Measurements from ENCODE around the gene AKR1C2.
"Not testable (repeated sequence)": the region's sequence is repeated elsewhere in the genome, so short reads cannot be mapped to it uniquely, and the experiment has no call there.

Gene AKR1C2

DNA sequence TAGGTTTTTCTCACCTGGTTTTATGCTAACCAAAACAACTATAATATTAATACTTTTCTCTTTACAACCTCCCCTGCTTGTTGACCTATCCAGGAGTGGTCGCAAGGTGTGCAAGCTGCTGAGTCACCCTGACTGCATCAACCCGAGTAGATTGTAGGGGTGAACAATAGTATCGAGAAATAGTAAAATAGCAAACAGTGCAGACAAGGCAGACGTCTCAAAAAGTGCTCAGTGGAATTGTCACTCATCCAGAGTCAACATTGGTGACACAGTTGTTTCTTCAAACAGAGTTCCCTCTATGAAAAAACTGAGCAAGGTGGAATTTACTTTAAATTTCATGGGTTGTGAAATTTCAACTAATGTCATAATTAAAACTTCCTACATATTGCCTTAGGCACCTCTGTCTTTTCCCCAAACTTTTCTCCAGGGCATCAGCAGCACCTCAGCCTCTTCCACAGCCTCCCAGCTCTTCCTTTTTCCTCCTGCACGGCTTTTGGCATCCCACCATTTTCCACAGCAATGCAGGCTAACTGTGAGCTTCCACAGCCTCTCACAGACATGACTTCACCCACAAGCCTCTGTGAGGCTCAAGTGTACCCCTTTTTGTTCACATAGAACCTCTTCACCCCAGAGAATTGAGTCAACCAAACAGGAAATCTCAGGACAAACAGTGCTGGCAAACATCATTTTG lies 46.6 kb downstream of the AKR1C2 start:
- H3K27ac ChIP-seq (ENCODE audit: insufficient read depth in 1 of 2, low read depth in 1 of 2, low read length in 2 of 2, poor library complexity in 1 of 2, severe bottlenecking in 2 of 2); H3K27me3 ChIP-seq (replicated peaks in 2 of 5; ENCODE audit: control insufficient read depth in 4 of 5, insufficient read depth in 5 of 5, low read length in 4 of 5); H3K36me3 ChIP-seq (ENCODE audit: control insufficient read depth in 4 of 4, insufficient read depth in 4 of 4, low read length in 3 of 4); CTCF ChIA-PET; H3K9me3 ChIP-seq (ENCODE audit: control extremely low read depth in 1 of 5, control insufficient read depth in 4 of 5, insufficient read depth in 2 of 5, low read depth in 1 of 5, low read length in 4 of 5); H3K4me3 ChIP-seq (ENCODE audit: control insufficient read depth in 1 of 7, extremely low read depth in 1 of 7, insufficient read depth in 4 of 7, low read depth in 2 of 7, low read length in 6 of 7); H3K4me1 ChIP-seq (ENCODE audit: control extremely low read depth in 1 of 4, control insufficient read depth in 4 of 4, insufficient read depth in 4 of 4, low read length in 3 of 4); POLR2A ChIA-PET; DNase-seq: not testable (repeated sequence)
- WGBS (ENCODE audit: insufficient coverage) = 100% methylated on average over 1 of the region's 5 CpGs

DNA sequence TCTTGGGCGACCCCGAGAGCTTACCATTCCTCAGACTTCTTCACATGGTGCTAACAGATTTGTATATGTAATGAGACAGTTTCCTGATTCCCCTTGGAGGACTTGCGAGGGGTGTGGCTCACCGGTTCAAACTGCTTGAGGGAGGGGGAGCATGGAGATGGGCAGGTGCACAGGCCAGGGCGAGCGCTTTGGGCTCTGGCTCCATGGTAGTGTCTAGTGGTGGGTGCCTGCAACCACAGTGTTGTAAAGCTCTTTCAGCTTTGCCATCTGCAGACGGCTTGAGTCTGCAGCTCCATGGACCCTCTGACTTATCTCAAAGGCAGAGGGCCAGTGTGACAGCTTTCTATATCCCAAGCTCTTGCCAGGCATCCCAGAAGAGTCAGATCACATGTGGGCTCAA lies 47.6 kb downstream of the AKR1C2 start:
- CTCF ChIA-PET = not testable (repeated sequence)
- no CpG with 5 or more reads among the region's 7 CpGs for WGBS (ENCODE audit: insufficient coverage)

DNA sequence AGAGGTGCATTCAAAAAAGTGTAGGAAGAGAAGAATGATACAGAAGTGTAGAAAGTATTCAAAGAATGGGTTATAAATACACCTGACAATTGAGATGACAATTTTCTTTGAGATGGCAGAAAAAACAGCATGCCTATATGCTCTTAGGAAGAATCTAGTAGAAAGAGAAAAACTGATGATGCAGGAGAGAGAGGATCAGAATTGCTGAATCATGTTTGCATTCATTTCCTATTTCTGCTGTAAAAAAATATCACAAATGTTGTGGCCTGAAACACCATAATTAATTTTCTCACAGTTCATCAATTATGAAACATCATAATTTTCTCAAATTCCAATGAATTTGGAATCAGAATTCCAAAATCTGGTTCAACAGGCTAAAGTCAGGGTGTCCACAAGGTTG lies 50.3 kb downstream of the AKR1C2 start:
- Histone ChIP-seq H3K4me1 (ENCODE audit: control extremely low read depth in 1 of 4, control insufficient read depth in 4 of 4, insufficient read depth in 4 of 4, low read length in 3 of 4) (peaks cover 0 to 5% (median under 1%) of the 10 kb centered on the region in 4 experiments), H3K9me3 (ENCODE audit: control extremely low read depth in 1 of 5, control insufficient read depth in 4 of 5, insufficient read depth in 2 of 5, low read depth in 1 of 5, low read length in 4 of 5) (no peaks in the 10 kb centered on the region), H3K27ac (ENCODE audit: insufficient read depth in 1 of 2, low read depth in 1 of 2, low read length in 2 of 2, poor library complexity in 1 of 2, severe bottlenecking in 2 of 2) (no peak overlapping the region), H3K36me3 (ENCODE audit: control insufficient read depth in 4 of 4, insufficient read depth in 4 of 4, low read length in 3 of 4) (no peaks in the 10 kb centered on the region), H3K27me3 (replicated peaks in 2 of 5; ENCODE audit: control insufficient read depth in 4 of 5, insufficient read depth in 5 of 5, low read length in 4 of 5) (no peaks in the 10 kb centered on the region), H3K4me3 (ENCODE audit: control insufficient read depth in 1 of 7, extremely low read depth in 1 of 7, insufficient read depth in 4 of 7, low read depth in 2 of 7, low read length in 6 of 7) (no peak overlapping the region)
- ChIA-PET POLR2A (no interaction called here), CTCF (no interaction called here)
- DNase-seq = peak in 2 of 3 donors; percentile 40 to 47

More for the DNA sequence above, 47.6 kb downstream of the AKR1C2 start:
- H3K9me3 ChIP-seq (ENCODE audit: control extremely low read depth in 1 of 5, control insufficient read depth in 4 of 5, insufficient read depth in 2 of 5, low read depth in 1 of 5, low read length in 4 of 5); H3K36me3 ChIP-seq (ENCODE audit: control insufficient read depth in 4 of 4, insufficient read depth in 4 of 4, low read length in 3 of 4); H3K4me3 ChIP-seq (ENCODE audit: control insufficient read depth in 1 of 7, extremely low read depth in 1 of 7, insufficient read depth in 4 of 7, low read depth in 2 of 7, low read length in 6 of 7); H3K27ac ChIP-seq (ENCODE audit: insufficient read depth in 1 of 2, low read depth in 1 of 2, low read length in 2 of 2, poor library complexity in 1 of 2, severe bottlenecking in 2 of 2); H3K4me1 ChIP-seq (ENCODE audit: control extremely low read depth in 1 of 4, control insufficient read depth in 4 of 4, insufficient read depth in 4 of 4, low read length in 3 of 4); DNase-seq; POLR2A ChIA-PET; H3K27me3 ChIP-seq (replicated peaks in 2 of 5; ENCODE audit: control insufficient read depth in 4 of 5, insufficient read depth in 5 of 5, low read length in 4 of 5): not testable (repeated sequence)

DNA sequence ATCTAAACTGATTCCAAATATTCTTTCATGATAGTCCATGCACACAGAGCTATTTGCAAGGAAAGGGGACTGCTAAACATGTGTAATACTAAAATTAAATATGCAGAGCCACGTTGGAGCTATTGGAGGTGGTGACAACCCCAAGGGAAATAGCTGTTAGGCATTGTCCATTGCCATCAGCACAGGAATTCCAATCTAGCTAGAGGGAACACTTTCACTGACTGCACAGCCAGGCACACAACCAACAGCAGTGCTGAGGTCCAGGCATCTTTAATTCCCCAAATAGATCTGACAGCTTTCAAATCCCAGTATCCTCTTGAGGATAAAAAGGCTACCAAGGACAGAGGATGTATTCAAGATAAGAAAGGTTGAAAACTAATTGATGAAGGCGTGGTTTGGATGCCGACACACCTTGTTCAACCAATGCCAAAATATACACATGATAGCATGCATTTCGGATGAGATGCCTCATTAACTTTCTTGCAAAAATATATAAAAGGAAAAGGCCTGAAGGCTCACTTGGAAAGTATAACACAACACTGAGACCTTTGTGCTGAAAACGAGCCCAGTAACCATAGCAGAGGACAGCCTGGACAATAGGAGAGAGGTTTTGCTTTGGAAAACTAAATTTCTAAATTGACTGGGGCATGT lies 52.0 kb downstream of the AKR1C2 start:
- no CpG with 5 or more reads among the region's 5 CpGs for WGBS (ENCODE audit: insufficient coverage)
- H3K36me3 ChIP-seq (ENCODE audit: control insufficient read depth in 4 of 4, insufficient read depth in 4 of 4, low read length in 3 of 4); POLR2A ChIA-PET: not testable (repeated sequence)

DNA sequence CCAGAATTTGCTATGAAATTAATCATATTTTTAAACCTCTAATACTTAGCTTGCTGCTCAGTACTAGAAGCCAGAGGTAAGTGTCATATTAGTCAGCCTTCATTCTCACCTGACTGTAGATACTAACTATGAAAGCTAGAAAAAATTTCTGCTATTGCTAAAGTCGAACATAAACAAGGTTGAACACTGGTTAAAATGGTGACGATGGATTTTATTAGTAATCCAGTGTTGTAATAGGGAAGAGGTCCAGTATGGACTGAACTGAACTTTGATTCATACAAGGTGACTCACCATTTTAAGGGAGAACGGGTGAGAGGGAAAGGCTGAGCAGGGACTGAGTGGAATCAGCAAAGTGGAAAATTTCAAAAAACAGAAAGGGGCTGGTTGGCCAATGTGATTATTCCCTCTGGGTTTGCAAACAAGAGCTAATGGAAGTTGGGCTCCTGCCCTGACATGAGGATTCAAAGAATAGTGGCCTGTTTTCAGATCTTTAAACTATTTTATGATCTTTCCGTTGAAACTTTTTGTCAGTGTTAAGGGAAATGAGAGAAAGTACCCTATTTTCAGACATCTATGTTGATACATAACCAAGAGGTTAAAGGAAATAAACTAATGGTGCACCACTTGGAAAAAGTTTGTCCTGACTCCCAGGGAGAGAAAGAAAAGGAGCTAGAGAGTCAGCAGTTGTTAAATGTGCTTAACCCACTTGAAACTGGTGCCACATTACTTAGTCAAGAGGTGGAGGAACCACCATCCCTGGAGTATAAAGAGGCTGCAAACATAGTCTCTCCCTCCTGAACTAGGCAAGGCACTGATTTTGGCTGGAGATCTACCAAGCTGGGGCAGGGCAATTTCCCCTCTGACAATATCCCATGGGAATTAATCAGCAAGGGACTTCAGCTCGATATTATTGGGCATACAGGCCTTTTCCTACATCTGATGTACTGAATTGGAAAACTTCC lies 55.7 kb downstream of the AKR1C2 start:
- Histone ChIP-seq H3K4me1 (ENCODE audit: control extremely low read depth in 1 of 4, control insufficient read depth in 4 of 4, insufficient read depth in 4 of 4, low read length in 3 of 4) (no peaks in the 10 kb centered on the region), H3K9me3 (ENCODE audit: control extremely low read depth in 1 of 5, control insufficient read depth in 4 of 5, insufficient read depth in 2 of 5, low read depth in 1 of 5, low read length in 4 of 5) (no peaks in the 10 kb centered on the region), H3K4me3 (ENCODE audit: control insufficient read depth in 1 of 7, extremely low read depth in 1 of 7, insufficient read depth in 4 of 7, low read depth in 2 of 7, low read length in 6 of 7) (no peak overlapping the region), H3K27me3 (replicated peaks in 2 of 5; ENCODE audit: control insufficient read depth in 4 of 5, insufficient read depth in 5 of 5, low read length in 4 of 5) (no peaks in the 10 kb centered on the region), H3K27ac (ENCODE audit: insufficient read depth in 1 of 2, low read depth in 1 of 2, low read length in 2 of 2, poor library complexity in 1 of 2, severe bottlenecking in 2 of 2) (no peak overlapping the region), H3K36me3 (ENCODE audit: control insufficient read depth in 4 of 4, insufficient read depth in 4 of 4, low read length in 3 of 4) (no peaks in the 10 kb centered on the region)
- WGBS (ENCODE audit: insufficient coverage) = 97% methylated on average over 3 of the region's 5 CpGs
- ChIA-PET POLR2A (interaction anchor here (0.6 kb wide), 1 partner anchor 1273 kb away, joined by 4 read pairs; no protein-coding TSS in a partner anchor), CTCF (no interaction called here)
- DNase-seq = no peak

More for the DNA sequence above, 52.0 kb downstream of the AKR1C2 start:
- not testable (repeated sequence) for DNase-seq; H3K4me1 ChIP-seq (ENCODE audit: control extremely low read depth in 1 of 4, control insufficient read depth in 4 of 4, insufficient read depth in 4 of 4, low read length in 3 of 4); H3K9me3 ChIP-seq (ENCODE audit: control extremely low read depth in 1 of 5, control insufficient read depth in 4 of 5, insufficient read depth in 2 of 5, low read depth in 1 of 5, low read length in 4 of 5); H3K27me3 ChIP-seq (replicated peaks in 2 of 5; ENCODE audit: control insufficient read depth in 4 of 5, insufficient read depth in 5 of 5, low read length in 4 of 5); H3K4me3 ChIP-seq (ENCODE audit: control insufficient read depth in 1 of 7, extremely low read depth in 1 of 7, insufficient read depth in 4 of 7, low read depth in 2 of 7, low read length in 6 of 7); H3K27ac ChIP-seq (ENCODE audit: insufficient read depth in 1 of 2, low read depth in 1 of 2, low read length in 2 of 2, poor library complexity in 1 of 2, severe bottlenecking in 2 of 2)
- CTCF ChIA-PET = interaction anchor here (1.1 kb wide), 1 partner anchor 102 kb away, joined by 3 read pairs; no protein-coding TSS in a partner anchor

DNA sequence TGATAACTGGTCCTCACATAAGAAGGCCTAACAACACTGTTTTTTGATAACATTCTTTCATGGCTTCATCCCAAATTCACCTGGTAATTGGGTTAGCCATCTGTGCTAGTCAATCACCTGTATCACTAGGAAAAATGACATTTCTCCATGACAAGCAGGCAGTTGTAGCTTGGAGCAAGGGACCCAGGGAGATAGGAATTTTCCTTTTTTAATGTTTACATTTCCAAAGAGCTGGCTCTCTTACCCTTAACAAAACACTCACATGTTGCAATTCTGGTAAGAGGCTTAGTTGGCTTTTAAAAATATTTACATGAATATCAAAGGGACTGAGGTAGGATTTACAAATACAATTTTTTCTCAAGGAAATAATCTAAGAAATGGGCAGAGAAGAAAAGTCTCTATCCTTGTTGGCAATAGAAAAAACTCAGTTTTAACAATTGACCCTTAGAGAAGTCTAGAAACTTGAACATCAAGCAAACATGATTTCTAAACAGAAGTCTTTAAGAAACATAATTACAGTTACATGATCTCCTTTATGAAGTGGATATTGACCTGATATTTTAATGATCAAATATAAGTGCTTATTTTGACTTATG lies 56.5 kb downstream of the AKR1C2 start:
- DNase-seq = no peak
- H3K27me3 ChIP-seq (replicated peaks in 2 of 5; ENCODE audit: control insufficient read depth in 4 of 5, insufficient read depth in 5 of 5, low read length in 4 of 5) = no peaks in the 10 kb centered on the region
- H3K27ac ChIP-seq (ENCODE audit: insufficient read depth in 1 of 2, low read depth in 1 of 2, low read length in 2 of 2, poor library complexity in 1 of 2, severe bottlenecking in 2 of 2) = no peak overlapping the region
- no peak overlapping the region for H3K4me3 ChIP-seq (ENCODE audit: control insufficient read depth in 1 of 7, extremely low read depth in 1 of 7, insufficient read depth in 4 of 7, low read depth in 2 of 7, low read length in 6 of 7)
- no peaks in the 10 kb centered on the region for H3K4me1 ChIP-seq (ENCODE audit: control extremely low read depth in 1 of 4, control insufficient read depth in 4 of 4, insufficient read depth in 4 of 4, low read length in 3 of 4)
- no peaks in the 10 kb centered on the region for H3K9me3 ChIP-seq (ENCODE audit: control extremely low read depth in 1 of 5, control insufficient read depth in 4 of 5, insufficient read depth in 2 of 5, low read depth in 1 of 5, low read length in 4 of 5)
- H3K36me3 ChIP-seq (ENCODE audit: control insufficient read depth in 4 of 4, insufficient read depth in 4 of 4, low read length in 3 of 4) = no peaks in the 10 kb centered on the region
- ChIA-PET POLR2A (no interaction called here), CTCF (no interaction called here)

All from common myeloid progenitor, CD34-positive (primary cell).